Smooth muscle cell (in vitro differentiated cells): ENCODE data around the gene MOG. TPM values are rescaled to one million over a fixed set of nuclear protein-coding genes. Genes with fewer than 3 reads are reported as not detected.

Source experiments
- DNase-seq: peaks from one replicate; lab custom pipeline; 2025; ENCODE audit not compliant: unreplicated experiment; lab: John Stamatoyannopoulos, UW
- H2AFZ ChIP-seq: fragments of 200-600 bp; sonication (generic); 2 replicates; pipeline ENCODE4 v1.6.0; 2016; ENCODE audit warnings: antibody characterized with exemption, low read depth, mild to moderate bottlenecking
- H3F3A ChIP-seq: fragments of 200-600 bp; sonication (generic); 2 replicates; pipeline ENCODE4 v1.6.0; 2017; ENCODE audit warnings: antibody characterized with exemption, low read depth
- H3K27ac ChIP-seq: fragments of 200-600 bp; sonication (generic); 2 replicates; pipeline ENCODE4 v1.5.1; 2016; ENCODE audit warnings: low read depth, mild to moderate bottlenecking
- H3K27me3 ChIP-seq: fragments of 200-600 bp; sonication (generic); 2 replicates; pipeline ENCODE4 v1.6.1; 2016; ENCODE audit warnings: low read depth, mild to moderate bottlenecking
- H3K36me3 ChIP-seq: fragments of 200-600 bp; sonication (generic); 2 replicates; pipeline ENCODE4 v1.5.1; 2016; ENCODE audit warnings: low read depth
- H3K4me1 ChIP-seq: fragments of 200-600 bp; sonication (generic); 2 replicates; pipeline ENCODE4 v1.5.1; 2016; ENCODE audit warnings: low read depth
- H3K4me2 ChIP-seq: fragments of 200-600 bp; sonication (generic); 2 replicates; pipeline ENCODE4 v1.6.0; 2016; ENCODE audit warnings: mild to moderate bottlenecking
- H3K4me3 ChIP-seq: fragments of 200-600 bp; sonication (generic); 2 replicates; pipeline ENCODE4 v1.5.1; 2016; ENCODE audit warnings: mild to moderate bottlenecking
- H3K79me2 ChIP-seq: fragments of 200-600 bp; sonication (generic); 2 replicates; pipeline ENCODE4 v1.6.0; 2016; ENCODE audit warnings: low read depth, mild to moderate bottlenecking
- H3K9ac ChIP-seq: fragments of 200-600 bp; sonication (generic); 2 replicates; pipeline ENCODE4 v1.6.0; 2016; ENCODE audit warnings: low read depth
- H3K9me3 ChIP-seq: fragments of 200-600 bp; sonication (generic); replicated peaks from 2 replicates; pipeline ENCODE4 v1.5.1; 2016; ENCODE audit warnings: low read depth
- H4K20me1 ChIP-seq: fragments of 200-600 bp; sonication (generic); 2 replicates; pipeline ENCODE4 v1.6.0; 2016; ENCODE audit warnings: low read depth
- CTCF ChIP-seq: fragments of 200-600 bp; sonication (generic); IDR thresholded peaks from 2 replicates; pipeline ENCODE4 v1.5.1; 2017; ENCODE audit warnings: borderline replicate concordance, mild to moderate bottlenecking, antibody characterized with exemption; ENCODE audit not compliant: insufficient read depth, poor library complexity, severe bottlenecking
- WGBS: methylation state at CpG from one replicate; pipeline ENCODE4 v1.1.7; 2016; ENCODE audit warnings: low lambda C conversion rate; 5-methylcytosine and 5-hydroxymethylcytosine counted together
- polyA plus RNA-seq: library from polyadenylated mRNA; unstranded; fragments of >200 nt; fragmentation: Nextera tagmentation; extraction: Ambion mirVana; gene quantifications from 2 replicates; pipeline ENCODE4 v1.2.1, GENCODE V29; 2016
- total RNA-seq: library from RNA; depleted of rRNA; stranded (reverse); fragments of >200 nt; gene quantifications from 2 replicates; pipeline ENCODE4 v1.2.3, GENCODE V29; 2014

Gene MOG
- total and polyA plus RNA-seq, 2 experiments from 2014 or later, result not detected

GRCh38 chr6:29641430-29642148 lies 15.3 kb upstream of the MOG start:
- DNase-seq, result no peak
- Histone ChIP-seq H3K79me2 (no peaks in the 10 kb centered on the region), H3K4me1 (no peaks in the 10 kb centered on the region), H3K9me3 (no peaks in the 10 kb centered on the region), H2AFZ (no peak overlapping the region), H4K20me1 (no peaks in the 10 kb centered on the region), H3K36me3 (no peaks in the 10 kb centered on the region), H3K4me2 (no peak overlapping the region), H3K9ac (no peak overlapping the region), H3K27me3 (no peaks in the 10 kb centered on the region), H3F3A (no peaks in the 10 kb centered on the region), H3K27ac (no peak overlapping the region), H3K4me3 (no peak overlapping the region)
- no peak for TF ChIP-seq CTCF
- WGBS, result 58% methylated on average over 3 of the region's 3 CpGs

DNA sequence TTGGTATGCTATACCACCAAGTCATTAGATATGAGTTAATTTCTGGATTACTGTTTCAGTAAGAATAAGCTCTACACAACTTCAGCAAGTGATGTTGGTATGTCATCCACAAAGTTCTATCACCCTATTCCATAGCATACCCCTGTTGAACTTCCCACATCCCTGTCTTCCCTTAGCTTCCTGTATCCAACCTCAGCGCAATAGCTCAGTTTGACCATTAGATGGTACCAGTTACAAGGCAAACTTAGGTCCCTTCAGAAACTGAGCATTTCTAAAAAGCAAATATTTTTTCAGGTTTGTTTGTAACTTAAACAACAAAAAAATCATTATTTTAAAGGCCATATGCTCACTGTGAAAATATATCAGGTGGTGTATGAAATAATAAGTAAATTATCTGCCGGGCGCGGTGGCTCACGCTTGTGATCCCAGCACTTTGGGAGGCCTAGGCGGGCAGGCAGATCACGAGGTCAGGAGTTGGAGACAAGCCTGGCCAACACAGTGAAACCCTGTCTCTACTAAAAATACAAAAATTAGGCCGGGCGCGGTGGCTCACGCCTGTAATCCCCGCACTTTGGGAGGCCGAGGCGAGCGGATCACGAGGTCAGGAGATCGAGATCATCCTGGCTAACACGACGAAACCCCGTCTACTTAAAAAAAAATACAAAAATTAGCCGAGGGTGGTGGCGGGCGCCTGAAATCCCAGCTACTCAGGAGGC lies 8.8 kb upstream of the MOG start:
- Histone ChIP-seq H3K36me3 (no peaks in the 10 kb centered on the region), H3K9ac (no peak overlapping the region), H4K20me1 (no peaks in the 10 kb centered on the region), H3K27me3 (no peaks in the 10 kb centered on the region), H3K4me2 (no peak overlapping the region), H3K4me3 (no peak overlapping the region), H3K27ac (no peak overlapping the region), H3F3A (no peaks in the 10 kb centered on the region), H3K79me2 (no peaks in the 10 kb centered on the region), H3K4me1 (peaks cover 5% of the 10 kb centered on the region), H3K9me3 (no peaks in the 10 kb centered on the region), H2AFZ (peak overlapping the region; percentile 13)
- peak; percentile 49 for TF ChIP-seq CTCF
- no peak for DNase-seq
- WGBS, result 90% methylated on average over 23 of the region's 23 CpGs

- Histone ChIP-seq H3K36me3 (no peaks in the 10 kb centered on the region), H3K27ac (peak overlapping the region; percentile 48), H2AFZ (peak overlapping the region; percentile 100), H3K9me3 (no peaks in the 10 kb centered on the region), H3K27me3 (peaks cover 2% of the 10 kb centered on the region), H3K4me1 (peaks cover 5% of the 10 kb centered on the region), H3K79me2 (no peaks in the 10 kb centered on the region), H3K4me2 (peak overlapping the region; percentile 98), H3K9ac (peak overlapping the region; percentile 77), H4K20me1 (no peaks in the 10 kb centered on the region), H3F3A (no peaks in the 10 kb centered on the region), H3K4me3 (peak overlapping the region; percentile 69)
- 10% methylated on average over 33 of the region's 33 CpGs for WGBS
- peak; percentile 88 for DNase-seq
- TF ChIP-seq CTCF, result peak; percentile 89
Observed at GRCh38 chr6:29649701-29650673, 6.9 kb upstream of the MOG start.
